Left forelimb (tissue), 1 donor: ENCODE measurements around the gene ERLIN1.

Experiments
- DNase-seq: peaks from one replicate; pipeline ENCODE4 v3.0.0-alpha.2; 2018; ENCODE audit warnings: low spot score

Gene ERLIN1

DNA sequence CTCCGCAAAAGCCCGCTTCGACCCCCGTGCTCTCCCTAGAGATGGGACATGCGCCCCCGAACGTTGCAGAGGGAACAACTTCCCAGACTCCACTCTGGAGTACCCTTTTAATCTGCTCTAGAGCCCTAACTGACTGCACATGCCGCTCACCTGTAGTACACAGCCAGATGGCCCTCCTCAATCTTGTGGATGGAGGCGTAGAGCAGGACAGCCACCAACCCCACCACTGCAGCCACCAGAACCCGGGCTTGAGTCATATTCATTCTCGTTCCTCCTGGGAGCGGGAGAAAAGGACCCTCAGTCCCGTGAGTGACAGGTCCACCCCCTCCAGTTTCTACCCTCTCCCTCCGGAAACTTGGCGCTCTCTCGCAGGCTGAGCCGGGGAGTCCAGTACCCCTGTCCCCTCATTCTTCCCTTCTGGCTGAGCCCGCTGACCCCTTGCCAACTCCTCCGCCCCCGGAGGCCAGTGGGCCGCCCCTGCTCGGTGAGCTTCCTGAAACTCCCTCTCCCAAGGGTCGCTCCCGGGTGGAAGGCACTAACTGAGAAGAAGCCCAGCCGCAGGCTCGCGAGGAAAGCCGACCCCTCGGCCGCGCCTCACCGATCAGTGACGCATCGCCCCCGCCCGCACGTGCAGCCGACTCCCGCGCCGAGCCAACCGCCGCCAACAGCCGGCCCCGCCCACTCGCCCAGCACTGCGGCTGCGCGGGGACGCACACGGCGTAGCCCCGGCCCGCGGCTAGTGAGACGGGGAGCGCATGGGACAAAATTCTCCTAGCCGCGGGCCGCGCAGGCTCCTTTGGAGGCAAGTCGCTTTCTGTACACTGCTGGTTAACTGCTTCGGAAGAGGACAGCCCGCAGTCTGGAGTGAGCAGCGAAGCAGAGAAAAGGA, at the start of gene ERLIN1:
Gene ERLIN1 (minus strand): TSS at position 666 of the 889 bp plus-strand sequence. CDS start 403 bp downstream, at position 263.
- DNase-seq = peak; percentile 97

DNA sequence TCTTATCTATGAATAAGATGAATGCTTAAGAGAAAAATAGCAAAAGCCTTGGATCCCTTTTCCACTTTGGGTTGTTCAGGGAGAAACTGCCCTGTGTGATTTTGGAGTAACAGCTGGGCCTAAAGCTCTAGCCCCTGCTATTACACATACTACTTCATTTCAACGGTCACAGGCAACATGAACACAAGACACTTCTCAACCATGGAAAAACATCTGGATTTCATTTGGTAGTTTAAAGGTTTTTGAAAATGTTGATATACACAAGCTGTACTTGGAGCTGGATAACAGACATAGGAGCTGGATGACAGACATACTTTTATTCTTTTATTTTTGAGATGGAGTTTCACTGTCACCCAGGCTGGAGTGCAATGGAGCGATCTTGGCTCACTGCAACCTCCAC, 46.3 kb upstream of the ERLIN1 start:
- no peak for DNase-seq

DNA sequence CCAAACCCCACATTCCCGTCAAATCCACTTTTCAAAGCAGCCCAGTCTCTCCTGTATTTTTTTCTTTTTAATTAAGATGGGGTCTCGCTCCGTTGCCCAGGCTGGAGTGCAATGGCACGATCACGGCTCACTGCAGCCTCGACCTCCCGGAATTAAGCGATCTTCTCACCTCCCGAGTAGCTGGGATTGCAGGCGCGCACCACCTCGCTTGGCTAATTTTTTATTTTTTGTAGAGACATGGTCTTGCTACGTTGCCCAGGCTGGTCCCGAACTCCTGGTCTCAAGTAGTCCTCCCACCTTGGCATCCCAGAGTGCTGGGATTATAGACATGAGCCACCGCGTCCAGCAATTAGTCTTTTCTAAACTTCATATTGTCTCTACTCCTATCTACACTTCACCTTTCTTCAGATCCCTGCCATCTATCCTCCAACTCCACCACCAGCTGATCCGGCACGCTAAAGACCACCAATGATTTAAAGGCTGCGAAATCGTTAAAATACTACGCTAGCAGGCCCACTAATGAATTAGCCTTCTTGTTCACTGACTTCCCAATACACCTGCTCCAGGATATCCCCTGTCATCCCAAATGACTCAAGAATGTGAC, 44.1 kb upstream of the ERLIN1 start:
- DNase-seq = no peak

DNA sequence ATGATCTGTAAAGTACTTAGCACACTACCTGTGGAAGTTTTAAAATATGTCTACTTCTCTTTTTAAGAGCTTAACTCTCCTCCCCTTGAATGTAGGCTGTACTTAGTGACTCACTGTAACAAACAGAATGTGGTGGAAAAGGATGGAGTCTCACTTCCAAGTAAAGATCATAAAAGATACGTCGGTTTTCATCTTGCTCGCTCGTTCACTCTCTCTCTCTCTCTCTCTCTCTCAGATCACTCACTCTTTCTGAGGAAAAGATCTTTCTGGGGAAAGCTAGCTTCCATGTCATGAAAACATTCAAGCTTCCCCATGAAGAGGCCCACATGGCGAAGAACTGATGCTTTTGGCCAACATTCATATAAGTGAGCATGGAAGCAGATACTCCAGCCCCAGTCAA, 38.0 kb upstream of the ERLIN1 start:
- DNase-seq = no peak

DNA sequence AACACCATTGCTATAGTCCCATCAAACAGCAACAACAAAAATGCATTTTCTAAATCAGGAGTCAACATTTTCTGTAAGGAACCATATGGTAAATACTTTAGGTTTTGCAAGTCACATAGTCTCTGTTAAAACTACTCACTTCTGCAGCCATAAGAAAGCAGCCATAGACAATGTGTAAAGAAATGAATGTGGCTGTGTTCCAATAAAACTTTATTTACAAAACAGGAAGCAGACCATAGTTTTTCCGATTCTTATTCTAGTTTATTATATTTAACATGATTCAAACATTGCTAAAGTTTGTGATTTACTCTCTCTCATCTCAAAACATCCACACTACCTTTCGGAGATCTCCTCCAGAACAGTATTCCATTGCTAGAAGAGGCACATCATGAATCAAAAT, 36.7 kb upstream of the ERLIN1 start:
- DNase-seq = no peak

DNA sequence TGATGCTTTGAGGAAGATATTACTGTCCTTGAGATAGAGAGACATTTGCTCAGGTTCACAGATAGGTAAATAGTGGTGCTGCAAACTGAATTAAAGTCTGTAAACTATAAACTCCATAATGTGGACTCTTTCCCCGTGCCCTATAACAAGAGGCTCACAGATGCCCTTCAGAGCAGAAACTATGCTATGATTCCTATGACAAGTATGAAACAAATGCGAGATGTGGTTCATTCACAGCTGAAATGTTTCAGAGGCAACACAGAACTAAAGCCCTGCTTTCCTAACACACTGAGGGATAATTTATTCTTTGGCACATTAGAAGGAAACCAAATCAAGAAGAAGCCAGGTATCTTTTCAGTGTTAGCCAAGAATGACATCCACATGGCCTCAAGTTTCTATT, 30.2 kb upstream of the ERLIN1 start:
- no peak for DNase-seq

DNA sequence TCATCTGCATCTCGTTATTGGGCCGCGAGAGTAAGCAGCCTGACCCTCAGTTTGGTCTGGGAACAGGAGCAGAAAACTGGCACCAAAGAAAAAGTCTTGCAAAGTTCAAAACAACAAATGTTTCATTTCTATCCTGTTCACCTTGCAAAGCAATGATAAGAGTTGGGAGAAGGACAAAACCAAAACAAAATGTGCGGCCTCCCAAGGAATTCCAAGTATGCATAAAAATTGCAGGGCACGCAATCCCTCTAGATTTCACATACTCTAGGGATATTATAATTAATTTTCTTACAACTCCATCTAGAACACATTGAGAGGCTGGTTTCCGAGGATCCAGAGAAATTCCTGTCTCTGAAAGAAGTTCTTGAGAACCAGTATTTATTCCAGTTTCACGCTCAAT, 23.5 kb upstream of the ERLIN1 start:
- no peak for DNase-seq

DNA sequence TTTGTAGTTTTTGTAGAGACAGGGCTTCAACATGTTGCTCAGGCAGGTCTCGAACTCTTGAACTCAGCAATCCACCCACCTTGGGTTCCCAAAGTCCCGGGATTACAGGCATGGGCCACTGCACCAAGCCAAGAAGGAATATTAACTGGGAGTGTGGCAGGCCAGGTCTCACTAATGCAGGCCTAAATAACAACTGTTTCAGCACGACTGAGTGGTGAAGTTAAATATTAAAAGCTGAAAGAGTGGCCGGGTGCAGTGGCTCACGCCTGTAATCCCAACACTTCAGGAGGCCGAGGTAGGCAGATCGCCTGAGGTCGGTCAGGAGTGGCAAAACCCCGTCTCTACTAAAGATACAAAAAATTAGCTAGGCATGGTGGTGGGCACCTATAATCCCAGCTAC, 22.4 kb upstream of the ERLIN1 start:
- DNase-seq = no peak

DNA sequence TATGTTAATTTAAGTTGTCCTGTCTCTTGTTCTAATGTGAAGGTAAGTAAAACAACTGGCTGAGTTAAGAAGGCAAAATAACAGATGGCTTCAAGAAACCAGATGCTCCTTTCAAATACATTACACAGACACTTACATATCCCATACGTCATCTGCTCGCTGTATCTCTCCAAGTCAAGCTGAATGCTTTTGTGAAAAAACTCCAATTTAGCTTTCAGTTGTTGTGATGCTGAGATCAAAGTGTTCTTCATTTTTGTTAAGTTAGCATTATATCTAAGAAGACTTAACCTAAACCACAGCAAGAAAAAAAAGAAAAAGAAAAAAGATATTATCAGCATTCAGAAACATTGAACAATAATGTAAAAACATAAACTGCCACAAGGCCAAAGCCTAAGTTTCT, 18.5 kb upstream of the ERLIN1 start:
- DNase-seq = no peak

DNA sequence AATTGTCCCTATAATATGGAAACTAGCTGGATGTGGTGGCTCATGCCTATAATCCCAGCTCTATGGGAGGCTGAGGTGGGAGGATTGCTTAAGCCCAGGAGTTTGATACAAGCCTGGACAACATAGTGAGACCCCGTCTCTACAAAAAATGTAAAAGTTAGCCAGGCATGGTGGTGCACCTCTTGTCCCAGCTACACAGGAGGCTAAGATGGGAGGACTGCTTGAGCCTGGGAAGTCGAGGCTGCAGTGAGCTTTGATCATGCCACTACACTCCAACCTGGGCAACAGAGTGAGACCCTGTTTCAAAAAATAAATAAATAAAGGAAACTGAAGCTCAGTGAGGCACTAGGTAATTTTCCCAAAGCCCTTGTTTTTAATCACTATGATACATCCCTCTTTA, 15.7 kb upstream of the ERLIN1 start:
- no peak for DNase-seq

DNA sequence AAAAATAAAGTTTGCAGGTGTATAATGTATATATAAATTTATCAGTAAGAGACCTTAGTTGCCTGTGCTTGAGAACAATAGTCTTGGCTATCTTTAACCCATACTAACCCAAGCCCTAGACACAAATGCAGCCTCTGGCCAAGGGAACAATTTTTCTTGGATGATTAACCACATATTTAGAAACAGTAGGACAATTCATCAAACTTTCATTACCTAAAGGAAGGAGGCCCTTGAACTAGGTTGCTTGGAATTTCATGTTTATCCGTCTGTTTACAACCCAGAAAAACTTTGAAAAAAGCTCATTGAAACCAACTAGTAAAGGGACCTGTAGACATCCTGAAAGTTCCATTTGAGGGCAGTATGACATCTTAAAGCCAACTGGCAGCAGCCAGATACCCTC, 8.9 kb upstream of the ERLIN1 start:
- DNase-seq = no peak

DNA sequence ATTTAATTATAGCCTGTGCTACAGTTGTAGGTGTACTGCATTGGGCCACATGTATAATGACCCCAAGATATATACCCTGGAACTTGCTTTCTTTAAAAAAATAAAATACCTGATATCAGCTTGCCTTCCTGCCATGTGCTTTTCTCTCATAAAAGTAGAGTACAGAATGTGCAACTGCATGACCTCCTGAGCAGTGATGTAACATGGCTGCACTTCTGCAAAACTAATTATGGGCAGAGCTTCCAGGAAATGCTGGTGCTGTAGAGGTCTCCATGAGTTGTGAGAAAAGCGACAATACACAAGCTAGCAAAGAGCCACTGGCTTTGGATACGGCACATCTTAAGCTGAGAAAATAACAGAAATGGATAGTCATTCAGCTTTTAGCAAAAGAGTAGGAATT, 6.5 kb upstream of the ERLIN1 start:
- no peak for DNase-seq

DNA sequence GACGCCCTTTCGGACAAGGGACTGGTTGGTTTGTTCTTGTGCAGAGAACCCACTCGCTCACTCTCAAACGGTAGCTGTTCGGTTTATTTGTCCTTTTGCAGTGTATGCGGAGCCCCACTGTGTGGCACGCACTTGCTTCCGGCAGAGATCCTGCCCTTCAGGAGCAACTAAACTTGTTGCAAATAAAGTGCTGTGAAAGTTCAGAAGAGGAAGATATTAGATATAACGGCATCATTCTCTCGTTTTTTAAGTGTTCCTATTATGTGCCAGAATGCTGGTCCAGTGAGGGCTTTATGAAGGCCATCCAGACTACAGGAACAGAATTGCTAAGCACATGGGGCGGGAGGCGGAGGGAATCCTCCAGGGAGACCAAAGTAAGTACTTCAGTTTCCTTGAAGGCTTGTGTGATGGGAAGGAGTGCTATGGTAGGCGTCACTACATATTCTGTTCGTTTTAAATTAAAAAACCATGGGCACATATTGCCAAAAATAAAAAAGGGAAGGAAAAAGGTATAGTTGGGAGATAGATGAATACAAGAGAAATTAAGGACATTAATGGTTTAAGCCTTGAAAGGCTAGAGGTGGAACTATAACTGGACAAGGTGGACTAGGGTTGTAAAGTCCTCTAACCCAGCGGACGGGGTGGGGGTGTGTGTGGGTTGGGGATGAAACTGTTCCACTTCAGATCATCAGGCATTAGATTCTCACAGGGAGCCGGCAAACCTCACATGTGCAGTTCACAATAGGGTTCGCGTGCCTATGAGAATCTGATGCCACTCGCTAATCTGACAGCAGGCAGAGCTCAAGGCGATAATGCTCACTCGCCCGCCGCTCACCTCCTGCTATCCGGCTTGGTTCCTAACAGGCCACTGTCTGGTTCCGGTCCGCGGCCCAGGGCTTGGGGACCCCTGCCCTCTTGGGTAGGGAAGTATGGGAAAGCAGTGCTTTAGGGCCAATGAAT, 704 bp upstream of the ERLIN1 start:
- DNase-seq = no peak

DNA sequence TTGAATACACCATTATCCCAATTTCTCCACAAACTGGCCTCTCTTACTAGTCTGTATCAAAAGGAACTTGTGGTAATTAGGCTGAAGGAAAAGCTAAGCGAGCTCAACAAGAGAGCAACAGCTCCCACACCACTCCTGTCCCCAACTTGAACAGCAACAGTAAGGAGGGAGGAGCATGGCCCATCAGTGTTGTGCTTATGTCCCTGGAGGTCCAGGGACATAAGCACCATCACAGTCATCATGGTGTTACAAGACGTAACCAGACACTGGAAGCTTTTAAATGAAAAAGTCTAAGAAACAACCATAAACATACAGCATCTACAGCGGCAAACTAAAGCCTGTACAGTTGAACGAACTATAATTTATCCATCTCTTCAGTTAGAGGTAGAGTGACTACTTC, 989 bp downstream of the ERLIN1 start:
- DNase-seq = no peak

DNA sequence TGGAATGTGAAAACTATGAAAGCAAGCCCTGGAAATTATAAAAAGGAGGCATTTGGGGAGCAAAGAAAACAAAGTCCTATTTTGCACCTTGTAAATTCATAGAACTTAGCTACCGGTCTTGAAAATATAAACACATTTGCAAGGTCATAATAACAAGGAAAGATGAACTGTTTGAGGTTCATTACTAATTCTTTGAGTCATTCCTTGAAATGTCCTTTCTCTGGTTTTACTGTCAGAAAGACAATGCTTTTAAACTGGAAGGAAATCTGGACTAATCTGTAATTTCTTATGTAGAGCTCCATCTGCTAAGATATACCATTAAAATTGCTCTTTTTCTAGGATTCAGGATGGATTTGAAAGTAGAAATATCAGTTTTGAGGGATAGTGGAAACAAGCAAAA, 1.4 kb downstream of the ERLIN1 start:
- no peak for DNase-seq

DNA sequence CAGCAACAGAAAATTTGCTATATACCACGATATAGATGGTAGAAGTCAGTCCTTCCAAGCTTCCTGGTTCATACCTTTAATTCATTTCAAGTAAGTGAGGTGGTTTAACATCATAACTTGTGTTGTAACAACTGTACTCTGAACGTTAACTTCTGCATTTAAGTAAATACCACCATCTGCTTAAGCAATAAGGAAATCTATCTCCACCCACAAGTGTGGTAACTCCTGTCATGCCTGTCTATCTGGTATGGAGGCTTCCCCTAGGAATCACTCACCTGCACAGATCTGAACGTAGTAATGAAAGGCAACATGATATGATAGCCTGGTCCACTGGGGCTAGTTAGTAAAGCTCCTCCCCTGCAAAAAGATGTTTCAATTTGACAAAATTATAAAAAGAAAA, 2.3 kb downstream of the ERLIN1 start:
- no peak for DNase-seq

DNA sequence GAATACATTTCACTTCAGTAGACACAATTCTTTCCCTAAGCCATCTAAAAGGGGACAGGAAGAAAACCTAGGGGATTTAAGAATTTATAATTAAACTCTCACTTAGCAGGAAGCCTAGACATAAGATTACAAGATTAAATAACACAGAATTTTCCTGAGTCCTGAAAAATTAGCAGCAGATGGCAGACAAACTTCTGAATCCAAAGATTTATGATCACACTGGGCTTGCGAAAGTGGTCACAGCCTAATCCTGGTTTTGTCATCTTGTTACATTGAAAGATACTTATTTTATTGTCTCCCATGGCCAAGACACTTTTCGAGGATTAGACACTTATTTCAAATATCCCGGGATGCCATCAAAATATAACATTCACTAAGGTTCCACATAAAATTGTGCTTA, 2.9 kb downstream of the ERLIN1 start:
- no peak for DNase-seq

DNA sequence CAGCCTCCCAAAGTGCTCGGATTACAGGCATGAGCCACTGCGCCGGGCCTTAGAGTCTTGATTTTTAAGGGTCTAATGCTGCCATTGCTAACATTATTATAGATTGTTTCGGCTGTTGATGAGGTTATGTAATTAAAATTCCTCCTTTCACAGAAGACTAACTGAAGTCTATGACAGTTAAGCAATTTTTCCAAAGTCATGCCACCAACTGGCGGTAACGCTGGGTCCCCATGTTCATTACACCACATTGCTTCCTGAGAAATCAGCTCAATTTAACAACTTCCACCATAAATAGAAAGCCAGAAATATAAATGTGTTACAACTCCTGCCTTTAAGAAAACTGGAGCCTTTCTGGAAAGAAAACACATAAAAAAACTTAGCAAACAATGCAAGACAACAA, 3.5 kb downstream of the ERLIN1 start:
- DNase-seq = no peak

DNA sequence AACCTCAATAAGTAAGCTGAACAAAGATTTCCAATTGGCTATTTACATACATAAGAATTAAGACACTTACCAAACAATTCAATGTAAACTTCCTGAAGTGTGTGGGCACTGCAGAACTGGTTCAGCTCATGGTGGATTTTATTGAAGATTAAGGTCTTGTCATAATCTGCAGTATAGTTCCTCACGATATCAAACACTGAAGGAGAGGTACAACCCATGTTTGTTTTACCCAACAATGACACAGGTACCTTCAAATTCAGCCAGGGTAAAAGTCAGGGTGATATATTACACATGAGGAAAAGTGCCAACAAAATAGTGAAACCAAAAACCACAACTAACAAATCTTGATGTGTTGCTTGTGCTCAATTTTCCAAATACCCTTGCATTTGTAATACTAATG, 10.0 kb downstream of the ERLIN1 start:
- no peak for DNase-seq

DNA sequence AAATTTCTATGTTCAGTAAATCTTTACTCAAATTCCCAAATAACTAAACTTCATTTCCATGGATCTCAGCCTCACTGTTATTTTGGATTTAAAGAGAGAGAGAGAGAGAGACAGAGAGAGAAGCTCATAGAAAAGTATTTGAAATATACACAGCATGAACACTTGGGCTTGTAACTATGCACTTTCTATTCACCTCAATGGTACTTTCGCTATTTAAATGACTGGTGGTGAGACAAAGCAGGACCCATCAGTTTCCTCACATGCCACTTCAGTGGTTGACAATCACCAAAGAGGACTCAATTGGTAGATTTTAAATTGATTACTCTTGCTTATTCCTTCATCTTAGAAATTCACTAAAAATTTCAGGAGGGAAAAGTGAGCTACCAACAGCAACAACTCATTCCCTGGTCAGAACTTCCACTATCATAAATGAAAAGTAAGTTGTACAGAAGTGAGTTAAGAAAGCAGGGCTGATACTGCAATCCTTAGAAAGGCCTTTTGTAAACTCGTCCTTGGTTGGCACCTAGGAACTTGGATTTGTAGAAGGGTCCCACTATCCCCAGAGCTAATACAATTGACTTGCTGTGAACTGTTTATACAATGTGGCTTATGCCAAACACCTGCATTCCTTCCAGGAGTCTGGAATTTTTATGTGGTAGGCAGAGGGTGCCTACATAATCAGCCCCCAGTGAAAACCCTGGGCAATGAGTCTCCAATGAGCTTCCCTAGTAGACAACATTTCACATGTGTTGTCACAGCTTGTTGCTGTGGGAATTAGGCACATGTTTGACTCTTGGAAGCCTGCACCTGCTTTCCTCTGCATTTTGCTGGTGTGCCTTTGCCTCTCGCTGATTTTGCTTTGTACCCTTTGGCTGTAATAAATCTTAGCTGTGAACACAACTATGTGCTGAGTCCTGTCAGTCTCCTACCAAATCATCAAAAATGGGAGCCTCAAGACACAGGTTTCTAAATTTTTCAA, 10.8 kb downstream of the ERLIN1 start:
- no peak for DNase-seq

DNA sequence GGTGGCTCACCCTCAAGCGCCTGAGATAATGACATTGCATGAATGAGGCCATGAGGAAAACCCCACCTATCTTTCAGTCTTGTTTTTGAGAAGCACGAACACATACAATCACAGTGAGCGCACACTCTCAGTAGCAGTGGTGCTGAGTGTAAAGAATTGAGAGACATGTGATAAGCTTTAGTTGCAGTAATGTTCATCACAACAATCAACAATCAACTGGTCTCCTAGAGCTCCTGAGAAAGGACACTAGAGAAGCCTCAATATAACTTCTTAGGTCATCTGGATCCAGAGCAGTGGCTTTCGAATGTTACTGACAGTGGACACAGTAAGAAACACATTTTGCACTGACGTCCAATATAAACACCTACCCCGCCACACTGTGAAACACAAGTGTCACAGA, 12.8 kb downstream of the ERLIN1 start:
- no peak for DNase-seq
